Keratinocyte (primary cell): ENCODE data around the gene CACNA1E. TPM values are rescaled to one million over a fixed set of nuclear protein-coding genes. Genes with fewer than 3 reads are reported as not detected.

Source experiments
- DNase-seq: peaks from one replicate; pipeline ENCODE4 v3.0.0-alpha.2; 2011; ENCODE audit warnings: low read depth, missing footprints, low spot score
- FAIRE-seq: peaks from 2 replicates; lab custom pipeline; 2011; peaks lifted over from hg19 to GRCh38; lab: Jason Lieb, UNC
- H2AFZ ChIP-seq: 2 replicates; pipeline ENCODE4 v1.6.0; 2012; ENCODE audit warnings: low read length, control low read depth, inconsistent platforms; ENCODE audit not compliant: control insufficient read depth
- H3K27ac ChIP-seq: 2 replicates; pipeline ENCODE4 v1.5.1; 2011; ENCODE audit warnings: low read length; ENCODE audit not compliant: control insufficient read depth, insufficient read depth
- H3K27me3 ChIP-seq: 3 replicates; pipeline ENCODE4 v1.6.0; 2011; ENCODE audit warnings: low read length; ENCODE audit not compliant: control insufficient read depth, insufficient read depth; ENCODE audit errors: extremely low read depth
- H3K36me3 ChIP-seq, 2 experiments: 2 replicates in 1 of 2; 3 replicates in 1 of 2; pipeline ENCODE4 v1.5.1; 2011; ENCODE audit warnings: low read length in 2 of 2, mild to moderate bottlenecking in 1 of 2; ENCODE audit not compliant: control insufficient read depth in 2 of 2, insufficient read depth in 2 of 2; ENCODE audit errors: extremely low read depth in 1 of 2
- H3K4me1 ChIP-seq: 3 replicates; pipeline ENCODE4 v1.5.1; 2011; ENCODE audit warnings: low read length; ENCODE audit not compliant: control insufficient read depth, insufficient read depth; ENCODE audit errors: extremely low read depth
- H3K4me2 ChIP-seq: 3 replicates; pipeline ENCODE4 v1.6.0; 2011; ENCODE audit warnings: low read depth, low read length; ENCODE audit not compliant: control insufficient read depth, insufficient read depth; ENCODE audit errors: extremely low read depth
- H3K4me3 ChIP-seq, 3 experiments: fragments of 200-600 bp in 1 of 3; sonication (generic) in 1 of 3; 2 replicates in 2 of 3; 3 replicates in 1 of 3; pipeline ENCODE4 v1.5.1; 2011 to 2016; ENCODE audit warnings: low read length in 3 of 3, mild to moderate bottlenecking in 3 of 3, control low read depth in 2 of 3, inconsistent platforms in 1 of 3, low read depth in 1 of 3, mixed read lengths in 1 of 3, mixed run types in 1 of 3, moderate library complexity in 1 of 3; ENCODE audit not compliant: control insufficient read depth in 2 of 3, insufficient read depth in 2 of 3; ENCODE audit errors: extremely low read depth in 1 of 3
- H3K79me2 ChIP-seq: 2 replicates; pipeline ENCODE4 v1.6.0; 2012; ENCODE audit warnings: low read length; ENCODE audit not compliant: control insufficient read depth, insufficient read depth
- H3K9ac ChIP-seq: 3 replicates; pipeline ENCODE4 v1.6.0; 2011; ENCODE audit warnings: low read length; ENCODE audit not compliant: control insufficient read depth, insufficient read depth; ENCODE audit errors: extremely low read depth
- H3K9me1 ChIP-seq: 3 replicates; pipeline ENCODE4 v1.6.0; 2011; ENCODE audit warnings: low read length; ENCODE audit not compliant: control insufficient read depth, insufficient read depth; ENCODE audit errors: extremely low read depth
- H3K9me3 ChIP-seq: 2 replicates; pipeline ENCODE4 v1.5.1; 2012; ENCODE audit warnings: low read depth, low read length; ENCODE audit not compliant: control insufficient read depth
- H4K20me1 ChIP-seq: 3 replicates; pipeline ENCODE4 v1.6.0; 2011; ENCODE audit warnings: low read length; ENCODE audit not compliant: control insufficient read depth, insufficient read depth; ENCODE audit errors: extremely low read depth
- EZH2 ChIP-seq: IDR thresholded peaks from one replicate; pipeline ENCODE4 v1.6.1; 2012; ENCODE audit warnings: inconsistent platforms, mild to moderate bottlenecking, low read length, moderate library complexity
- dilution Hi-C: fragments of 300-500 bp; cut with MboI; formaldehyde crosslinking; loops from one replicate; pipeline ENCODE4 v1.7.0; 2020; ENCODE audit warnings: low sequenced_read_pairs; ENCODE audit not compliant: extremely low pct_ligation_motif_present
- polyA minus RNA-seq, 3 experiments: library from RNA; depleted of rRNA, polyadenylated mRNA; stranded (reverse); fragments of >200 nt; gene quantifications; 1 replicate in 1 of 3; 2 replicates in 1 of 3; 3 replicates in 1 of 3; pipeline ENCODE4 v1.2.3, GENCODE V29; 2011
- polyA plus RNA-seq, 5 experiments: library from polyadenylated mRNA; depleted of rRNA in 3 of 5; stranded (reverse) in 3 of 5; stranded (forward) in 1 of 5; unstranded in 1 of 5; fragments of >200 nt; gene quantifications; 1 replicate in 1 of 5; 2 replicates in 3 of 5; 3 replicates in 1 of 5; pipeline versions ENCODE4 v1.2.1 to v1.2.3, GENCODE V29; 2011 to 2012; ENCODE audit warnings: missing spikeins in 2 of 5, low read depth in 1 of 5, low replicate concordance in 1 of 5
- TF ChIP-seq, protein P1 (sequence below), 3 experiments: IDR thresholded peaks in 1 of 3; conservative IDR thresholded peaks in 1 of 3; optimal IDR thresholded peaks in 1 of 3; 2 replicates in 2 of 3; 3 replicates in 1 of 3; pipeline versions ENCODE3 to v1.5.1; 2011; ENCODE audit warnings: low read length in 3 of 3, mild to moderate bottlenecking in 3 of 3, moderate library complexity in 2 of 3, control low read depth in 1 of 3, inconsistent platforms in 1 of 3; ENCODE audit not compliant: insufficient read depth in 2 of 3; ENCODE audit errors: extremely low read depth in 1 of 3

The CACNA1E gene
- polyA plus RNA-seq (0.01 TPM in 1 of 3 replicates, not detected in the others), polyA minus RNA-seq (not detected in 3 replicates)
- not detected for polyA plus RNA-seq (2011; ENCODE audit: low read depth)
- polyA plus RNA-seq (2011; cell fraction: cytosol; rRNA removed) = not detected in 2 replicates
- polyA plus RNA-seq (2011; cell fraction: nucleus; rRNA removed) = 0.01 TPM in 1 of 2 replicates, not detected in the other
- 0.03 TPM in 1 of 2 replicates, not detected in the other for polyA plus RNA-seq (2012; ENCODE audit: low replicate concordance)
- polyA minus RNA-seq (2011; cell fraction: cytosol; rRNA and poly(A)+ RNA removed) = not detected
- polyA minus RNA-seq (2011; cell fraction: nucleus; rRNA and poly(A)+ RNA removed) = not detected in 2 replicates

DNA sequence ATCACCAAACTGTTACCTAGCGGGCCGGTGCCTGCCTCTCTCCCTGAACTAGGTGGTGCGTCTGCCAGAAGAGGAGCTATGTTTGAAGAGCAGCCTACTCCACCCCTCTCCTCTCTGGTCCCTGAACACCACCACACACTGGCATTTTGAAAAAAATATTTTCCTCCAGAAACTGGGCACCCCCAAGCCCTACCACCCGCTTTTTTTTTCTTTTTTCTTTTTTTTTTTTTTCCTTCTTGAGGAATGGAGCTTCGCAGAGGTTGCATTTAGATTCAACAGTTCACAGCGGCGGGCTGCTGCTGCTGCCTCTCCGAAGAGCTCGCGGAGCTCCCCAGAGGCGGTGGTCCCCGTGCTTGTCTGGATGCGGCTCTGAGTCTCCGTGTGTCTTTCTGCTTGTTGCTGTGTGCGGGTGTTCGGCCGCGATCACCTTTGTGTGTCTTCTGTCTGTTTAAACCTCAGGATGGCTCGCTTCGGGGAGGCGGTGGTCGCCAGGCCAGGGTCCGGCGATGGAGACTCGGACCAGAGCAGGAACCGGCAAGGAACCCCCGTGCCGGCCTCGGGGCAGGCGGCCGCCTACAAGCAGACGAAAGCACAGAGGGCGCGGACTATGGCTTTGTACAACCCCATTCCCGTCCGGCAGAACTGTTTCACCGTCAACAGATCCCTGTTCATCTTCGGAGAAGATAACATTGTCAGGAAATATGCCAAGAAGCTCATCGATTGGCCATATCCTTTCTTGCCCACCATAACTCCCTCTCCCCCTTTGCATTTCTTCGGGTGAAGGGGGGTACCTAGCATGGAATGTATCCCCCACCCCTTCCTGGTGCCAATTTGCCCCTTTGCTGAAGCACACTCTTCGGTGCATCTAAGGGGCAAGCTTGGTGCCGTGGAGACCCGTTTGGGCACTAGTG is at the start of gene CACNA1E:
CACNA1E (plus strand) TSS at position 233 of the 911 bp plus-strand sequence; CDS start at position 461, 228 bp downstream.
- H3K36me3 ChIP-seq = no peaks in the 10 kb centered on the region
- no peak for FAIRE-seq
- H3K27ac ChIP-seq = no peak within 1 kb of the TSS
- no peaks in the 10 kb centered on the region for H3K9me3 ChIP-seq
- H3K79me2 ChIP-seq = no peaks in the 10 kb centered on the region
- no peaks in the 10 kb centered on the region for H4K20me1 ChIP-seq
- peak within 1 kb of the TSS; percentile 65 for H3K4me2 ChIP-seq
- dilution Hi-C loops = loop anchor here (25.0 kb wide), 1 partner anchor 179 kb away; no protein-coding TSS in a partner anchor
- H3K27me3 ChIP-seq = peaks cover 59% of the 10 kb centered on the region
- DNase-seq = no peak
- TF ChIP-seq, protein P1, sequence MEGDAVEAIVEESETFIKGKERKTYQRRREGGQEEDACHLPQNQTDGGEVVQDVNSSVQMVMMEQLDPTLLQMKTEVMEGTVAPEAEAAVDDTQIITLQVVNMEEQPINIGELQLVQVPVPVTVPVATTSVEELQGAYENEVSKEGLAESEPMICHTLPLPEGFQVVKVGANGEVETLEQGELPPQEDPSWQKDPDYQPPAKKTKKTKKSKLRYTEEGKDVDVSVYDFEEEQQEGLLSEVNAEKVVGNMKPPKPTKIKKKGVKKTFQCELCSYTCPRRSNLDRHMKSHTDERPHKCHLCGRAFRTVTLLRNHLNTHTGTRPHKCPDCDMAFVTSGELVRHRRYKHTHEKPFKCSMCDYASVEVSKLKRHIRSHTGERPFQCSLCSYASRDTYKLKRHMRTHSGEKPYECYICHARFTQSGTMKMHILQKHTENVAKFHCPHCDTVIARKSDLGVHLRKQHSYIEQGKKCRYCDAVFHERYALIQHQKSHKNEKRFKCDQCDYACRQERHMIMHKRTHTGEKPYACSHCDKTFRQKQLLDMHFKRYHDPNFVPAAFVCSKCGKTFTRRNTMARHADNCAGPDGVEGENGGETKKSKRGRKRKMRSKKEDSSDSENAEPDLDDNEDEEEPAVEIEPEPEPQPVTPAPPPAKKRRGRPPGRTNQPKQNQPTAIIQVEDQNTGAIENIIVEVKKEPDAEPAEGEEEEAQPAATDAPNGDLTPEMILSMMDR (optimal IDR thresholded peaks at IDR 0.05 in 1 of 3, IDR thresholded peaks at IDR 0.05 in 1 of 3, conservative IDR thresholded peaks at IDR 0.05 in 1 of 3; ENCODE audit: extremely low read depth in 1 of 3, insufficient read depth in 2 of 3, low read length in 3 of 3) = no peak
- peak; percentile 61 for TF ChIP-seq EZH2
- H3K9ac ChIP-seq = no peak within 1 kb of the TSS
- peak within 1 kb of the TSS; percentile 65 for H2AFZ ChIP-seq
- peak within 1 kb of the TSS; percentile 13 to 25 (median 23) for H3K4me3 ChIP-seq
- H3K4me1 ChIP-seq = no peaks in the 10 kb centered on the region
- H3K9me1 ChIP-seq = no peaks in the 10 kb centered on the region

DNA sequence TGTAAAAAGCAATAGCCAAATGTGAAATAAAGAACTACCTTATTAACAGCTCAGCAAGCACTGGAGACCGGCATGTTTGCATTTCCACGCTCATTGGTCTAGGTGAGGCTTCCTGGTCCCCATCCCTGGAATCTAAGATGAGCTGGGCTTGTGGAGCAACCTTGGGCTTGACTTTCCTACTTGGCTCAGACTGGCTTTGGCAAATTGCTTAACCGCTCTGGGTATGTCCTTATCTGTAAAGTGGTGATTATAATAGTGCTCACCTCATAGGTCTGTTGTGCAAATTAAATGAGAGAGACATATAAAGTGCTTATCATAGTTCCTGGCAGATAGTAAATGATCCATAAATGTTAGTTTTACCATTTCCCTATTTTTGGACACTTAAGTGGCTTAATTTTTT is 49.4 kb upstream of the CACNA1E start:
- Histone ChIP-seq H3K9ac (no peak overlapping the region), H3K4me2 (no peak overlapping the region), H3K36me3 (no peaks in the 10 kb centered on the region), H3K27me3 (peaks cover 6% of the 10 kb centered on the region), H3K9me1 (no peaks in the 10 kb centered on the region), H3K79me2 (no peaks in the 10 kb centered on the region), H3K4me3 (no peak overlapping the region), H3K27ac (no peak overlapping the region), H3K4me1 (no peaks in the 10 kb centered on the region), H4K20me1 (no peaks in the 10 kb centered on the region), H2AFZ (no peak overlapping the region), H3K9me3 (no peaks in the 10 kb centered on the region)
- dilution Hi-C loops = no loop called here
- FAIRE-seq (no peak), DNase-seq (no peak)
- TF ChIP-seq, protein P1 (optimal IDR thresholded peaks at IDR 0.05 in 1 of 3, IDR thresholded peaks at IDR 0.05 in 1 of 3, conservative IDR thresholded peaks at IDR 0.05 in 1 of 3; ENCODE audit: extremely low read depth in 1 of 3, insufficient read depth in 2 of 3, low read length in 3 of 3) = no peak
- no peak for TF ChIP-seq EZH2
